Glomerular endothelial cell (primary cell): Measurements from ENCODE around the gene PDLIM7. TPM values are rescaled to one million over a fixed set of nuclear protein-coding genes. Genes with fewer than 3 reads are reported as not detected.

Experiments used
- DNase-seq: peaks from one replicate; pipeline ENCODE4 v3.0.0-alpha.2; 2011; ENCODE audit warnings: low read depth, low spot score; ENCODE audit errors: extremely low read depth
- total RNA-seq: library from RNA; depleted of rRNA; stranded (reverse); fragments of >200 nt; gene quantifications from 2 replicates; pipeline ENCODE4 v1.2.3, GENCODE V29; 2015

The PDLIM7 gene
- total RNA-seq, 1 donor from 2014 or later, result 341 TPM

GRCh38 chr5:177433658-177434217 lies 63.7 kb downstream of the PDLIM7 start:
- DNase-seq, result no peak

Other genes starting within 250 kb of the PDLIM7 start
- gene RAB24, start 193.9 kb downstream of the PDLIM7 start, total RNA-seq, result 30.8 and 36.8 TPM in 2 replicates
- 145 and 147 TPM in 2 replicates for gene PRELID1, start 193.8 kb downstream of the PDLIM7 start, total RNA-seq
- gene MXD3, start 185.7 kb downstream of the PDLIM7 start, total RNA-seq, result 6.0 and 12.3 TPM in 2 replicates
- 295 and 316 TPM in 2 replicates for gene LMAN2, start 145.9 kb downstream of the PDLIM7 start, total RNA-seq
- 9.8 and 12.8 TPM in 2 replicates for gene RGS14, start 139.7 kb downstream of the PDLIM7 start, total RNA-seq
- not detected in 2 replicates for gene SLC34A1, start 113.2 kb downstream of the PDLIM7 start, total RNA-seq
- not detected in 2 replicates for gene PFN3, start 96.9 kb downstream of the PDLIM7 start, total RNA-seq
- 0.53 and 4.3 TPM in 2 replicates for gene F12, start 88.0 kb downstream of the PDLIM7 start, total RNA-seq
- gene GRK6, start 70.9 kb downstream of the PDLIM7 start, total RNA-seq, result 21.7 and 27.5 TPM in 2 replicates
- gene PRR7, start 50.8 kb downstream of the PDLIM7 start, total RNA-seq, result 13.5 and 20.0 TPM in 2 replicates
- gene DBN1, start 24.0 kb downstream of the PDLIM7 start, total RNA-seq, result 300 and 362 TPM in 2 replicates
- gene DOK3, start 12.2 kb upstream of the PDLIM7 start, total RNA-seq, result 11.2 and 15.6 TPM in 2 replicates
- gene DDX41, start 19.4 kb upstream of the PDLIM7 start, total RNA-seq, result 102 and 115 TPM in 2 replicates
- gene FAM193B, start 57.0 kb upstream of the PDLIM7 start, total RNA-seq, result 30.2 and 55.1 TPM in 2 replicates
- 247 and 332 TPM in 2 replicates for gene TMED9, start 94.6 kb upstream of the PDLIM7 start, total RNA-seq
- gene B4GALT7, start 102.5 kb upstream of the PDLIM7 start, total RNA-seq, result 36.8 and 47.9 TPM in 2 replicates